ENCODE results near the gene TTLL5. TPM values are rescaled to one million over a fixed set of nuclear protein-coding genes. Genes with fewer than 3 reads are reported as not detected.

Gene TTLL5
- total and polyA plus RNA-seq, 2 of the 13 experiments (the other 11 are each of a cell fraction or from before 2014, with no cell fraction given): 11.8 to 18.8 TPM

GRCh38 chr14:75711796-75712211 is 50.8 kb downstream of the TTLL5 start (continued):
- TF ChIP-seq ARNT2 (CRISPR knock-in tag; IDR thresholded peaks at IDR 0.05; ENCODE audit: low read depth) (no peak), TEAD2 (CRISPR knock-in tag; IDR thresholded peaks at IDR 0.05) (no peak), MIER3 (CRISPR knock-in tag; IDR thresholded peaks at IDR 0.05; ENCODE audit: borderline replicate concordance) (no peak; the same call in 1 of the 2 replicates), KLF11 (CRISPR knock-in tag; IDR thresholded peaks at IDR 0.05) (no peak), ZMAT3 (CRISPR knock-in tag; conservative IDR thresholded peaks at IDR 0.05) (no peak), NFKBIZ (CRISPR knock-in tag; IDR thresholded peaks at IDR 0.05) (no peak), ZNF180 (CRISPR knock-in tag; IDR thresholded peaks at IDR 0.05; ENCODE audit: borderline replicate concordance, low read depth) (no peak), SATB2 (CRISPR knock-in tag; IDR thresholded peaks at IDR 0.05) (no peak), ZBTB20 (CRISPR knock-in tag; IDR thresholded peaks at IDR 0.05; ENCODE audit: borderline replicate concordance, low read depth) (no peak), ONECUT2 (CRISPR knock-in tag; IDR thresholded peaks at IDR 0.05) (no peak), PITX1 (CRISPR knock-in tag; IDR thresholded peaks at IDR 0.05) (0 out of 2 replicates have a peak, but pooled peaks have one; percentile 33), TGIF2 (CRISPR knock-in tag; IDR thresholded peaks at IDR 0.05) (no peak), GATA4 (IDR thresholded peaks at IDR 0.05; ENCODE audit: borderline replicate concordance, low read depth) (no peak), PREB (CRISPR knock-in tag; IDR thresholded peaks at IDR 0.05) (no peak), JDP2 (CRISPR knock-in tag; IDR thresholded peaks at IDR 0.05; ENCODE audit: borderline replicate concordance) (no peak), FOSL1 (CRISPR knock-in tag; IDR thresholded peaks at IDR 0.05; ENCODE audit: borderline replicate concordance) (no peak), PATZ1 (CRISPR knock-in tag; IDR thresholded peaks at IDR 0.05) (peak; percentile 69; the same call in 1 of the 2 replicates), EP300 (IDR thresholded peaks at IDR 0.05; ENCODE audit: low read depth in 2 of 2, low read length in 2 of 2) (peak in 1 of 2 experiments; percentile 70; a peak in 2 of 4 replicates), EP300 (CRISPR knock-in tag; IDR thresholded peaks at IDR 0.05; ENCODE audit: borderline replicate concordance) (peak; percentile 55; the same call in 1 of the 2 replicates), GLI4 (CRISPR knock-in tag; IDR thresholded peaks at IDR 0.05; ENCODE audit: borderline replicate concordance) (no peak), PHF20 (CRISPR knock-in tag; IDR thresholded peaks at IDR 0.05) (no peak), NR2C2 (CRISPR knock-in tag; IDR thresholded peaks at IDR 0.05; ENCODE audit: borderline replicate concordance) (no peak)
- TF ChIP-seq, protein P1, sequence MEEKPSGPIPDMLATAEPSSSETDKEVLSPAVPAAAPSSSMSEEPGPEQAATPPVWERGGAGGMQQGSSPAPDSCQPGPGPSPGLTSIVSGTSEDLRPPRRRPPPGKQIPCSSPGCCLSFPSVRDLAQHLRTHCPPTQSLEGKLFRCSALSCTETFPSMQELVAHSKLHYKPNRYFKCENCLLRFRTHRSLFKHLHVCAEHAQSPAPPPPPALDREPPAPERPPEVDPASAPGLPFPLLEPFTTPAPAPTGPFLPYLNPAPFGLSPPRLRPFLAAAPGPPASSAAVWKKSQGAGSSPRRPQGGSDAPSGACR (CRISPR knock-in tag; IDR thresholded peaks at IDR 0.05): no peak
- TF ChIP-seq, protein P2, sequence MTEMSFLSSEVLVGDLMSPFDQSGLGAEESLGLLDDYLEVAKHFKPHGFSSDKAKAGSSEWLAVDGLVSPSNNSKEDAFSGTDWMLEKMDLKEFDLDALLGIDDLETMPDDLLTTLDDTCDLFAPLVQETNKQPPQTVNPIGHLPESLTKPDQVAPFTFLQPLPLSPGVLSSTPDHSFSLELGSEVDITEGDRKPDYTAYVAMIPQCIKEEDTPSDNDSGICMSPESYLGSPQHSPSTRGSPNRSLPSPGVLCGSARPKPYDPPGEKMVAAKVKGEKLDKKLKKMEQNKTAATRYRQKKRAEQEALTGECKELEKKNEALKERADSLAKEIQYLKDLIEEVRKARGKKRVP (CRISPR knock-in tag; IDR thresholded peaks at IDR 0.05): peak in 1 of 2 experiments; percentile 29; a peak in 1 of 4 replicates
- TF ChIP-seq, protein P3, sequence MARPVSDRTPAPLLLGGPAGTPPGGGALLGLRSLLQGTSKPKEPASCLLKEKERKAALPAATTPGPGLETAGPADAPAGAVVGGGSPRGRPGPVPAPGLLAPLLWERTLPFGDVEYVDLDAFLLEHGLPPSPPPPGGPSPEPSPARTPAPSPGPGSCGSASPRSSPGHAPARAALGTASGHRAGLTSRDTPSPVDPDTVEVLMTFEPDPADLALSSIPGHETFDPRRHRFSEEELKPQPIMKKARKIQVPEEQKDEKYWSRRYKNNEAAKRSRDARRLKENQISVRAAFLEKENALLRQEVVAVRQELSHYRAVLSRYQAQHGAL (CRISPR knock-in tag; IDR thresholded peaks at IDR 0.05; ENCODE audit: not compliant biosample characterization): no peak
